GM19035 (cell line): ENCODE results near the gene GSTT2B.
"Not testable (repeated sequence)": the region's sequence is repeated elsewhere in the genome, so short reads cannot be mapped to it uniquely, and the experiment has no call there.

Experiments
- ATAC-seq: cut with Tn5 transposase; IDR thresholded peaks from one replicate; pipeline ENCODE4 v1.9.1; 2021; ENCODE audit not compliant: unreplicated experiment

The GSTT2B gene

GRCh38 chr22:23961084-23961771, at the start of gene GSTT2B:
TSS of gene GSTT2B (minus strand) at chr22:23961195. CDS start at chr22:23961131, 64 bp downstream.
- ATAC-seq: not testable (repeated sequence)

- no peak for ATAC-seq
Observed at GRCh38 chr22:24010018-24010391, 49.0 kb upstream of the GSTT2B start.

- ATAC-seq: no peak
Observed at GRCh38 chr22:24009227-24010017, 48.4 kb upstream of the GSTT2B start.

GRCh38 chr22:24008381-24009226, 47.6 kb upstream of the GSTT2B start:
- ATAC-seq: no peak

- no peak for ATAC-seq
Observed at GRCh38 chr22:24008022-24008283, 47.0 kb upstream of the GSTT2B start.

GRCh38 chr22:24007253-24008021, 46.4 kb upstream of the GSTT2B start:
- ATAC-seq: no peak

GRCh38 chr22:24006914-24007214, 45.9 kb upstream of the GSTT2B start:
- no peak for ATAC-seq

GRCh38 chr22:24006207-24006913, 45.4 kb upstream of the GSTT2B start:
- ATAC-seq: no peak

- no peak for ATAC-seq
Observed at GRCh38 chr22:24005201-24005600, 44.2 kb upstream of the GSTT2B start, which contains the start of gene GSTT4. TSS of gene GSTT4 (minus strand) at chr22:24005453. CDS start at chr22:24005356, 97 bp downstream.

- no peak for ATAC-seq
Observed at GRCh38 chr22:24003887-24004286, 42.9 kb upstream of the GSTT2B start.

GRCh38 chr22:24002851-24003250, 41.9 kb upstream of the GSTT2B start:
- no peak for ATAC-seq

GRCh38 chr22:24002272-24002671, 41.3 kb upstream of the GSTT2B start:
- no peak for ATAC-seq

GRCh38 chr22:24001314-24001713, 40.3 kb upstream of the GSTT2B start:
- ATAC-seq: no peak

GRCh38 chr22:23999779-24000178, 38.8 kb upstream of the GSTT2B start:
- ATAC-seq: not testable (repeated sequence)

GRCh38 chr22:23997092-23997491, 36.1 kb upstream of the GSTT2B start:
- no peak for ATAC-seq

- not testable (repeated sequence) for ATAC-seq
Observed at GRCh38 chr22:23993581-23994177, 32.7 kb upstream of the GSTT2B start.

GRCh38 chr22:23993080-23993479, 32.1 kb upstream of the GSTT2B start:
- not testable (repeated sequence) for ATAC-seq

- ATAC-seq: not testable (repeated sequence)
Observed at GRCh38 chr22:23989583-23990244, 28.7 kb upstream of the GSTT2B start.

GRCh38 chr22:23986538-23987178, 25.7 kb upstream of the GSTT2B start:
- not testable (repeated sequence) for ATAC-seq
